ENCODE results near the gene CETP.
A peak's percentile ranks its signal among the peaks of the same experiment; 100 is the strongest.

Gene CETP, protein sequence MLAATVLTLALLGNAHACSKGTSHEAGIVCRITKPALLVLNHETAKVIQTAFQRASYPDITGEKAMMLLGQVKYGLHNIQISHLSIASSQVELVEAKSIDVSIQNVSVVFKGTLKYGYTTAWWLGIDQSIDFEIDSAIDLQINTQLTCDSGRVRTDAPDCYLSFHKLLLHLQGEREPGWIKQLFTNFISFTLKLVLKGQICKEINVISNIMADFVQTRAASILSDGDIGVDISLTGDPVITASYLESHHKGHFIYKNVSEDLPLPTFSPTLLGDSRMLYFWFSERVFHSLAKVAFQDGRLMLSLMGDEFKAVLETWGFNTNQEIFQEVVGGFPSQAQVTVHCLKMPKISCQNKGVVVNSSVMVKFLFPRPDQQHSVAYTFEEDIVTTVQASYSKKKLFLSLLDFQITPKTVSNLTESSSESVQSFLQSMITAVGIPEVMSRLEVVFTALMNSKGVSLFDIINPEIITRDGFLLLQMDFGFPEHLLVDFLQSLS

DNA sequence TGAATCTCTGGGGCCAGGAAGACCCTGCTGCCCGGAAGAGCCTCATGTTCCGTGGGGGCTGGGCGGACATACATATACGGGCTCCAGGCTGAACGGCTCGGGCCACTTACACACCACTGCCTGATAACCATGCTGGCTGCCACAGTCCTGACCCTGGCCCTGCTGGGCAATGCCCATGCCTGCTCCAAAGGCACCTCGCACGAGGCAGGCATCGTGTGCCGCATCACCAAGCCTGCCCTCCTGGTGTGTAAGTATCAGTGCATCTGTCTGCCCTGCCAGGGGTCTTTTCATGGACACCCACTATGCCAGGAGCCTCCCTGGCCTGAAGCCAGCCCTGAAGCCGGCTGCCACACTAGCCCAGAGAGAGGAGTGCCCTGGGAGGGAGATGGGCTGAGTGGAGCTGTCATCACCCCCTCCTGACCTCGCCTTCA, at the start of gene CETP:
Gene CETP (plus strand): TSS at position 100 of the 431 bp plus-strand sequence. CDS start 30 bp downstream, at position 130.
- DNase-seq (ENCODE audit: low read depth in 1 of 2, low spot score in 1 of 2) = no peak

DNA sequence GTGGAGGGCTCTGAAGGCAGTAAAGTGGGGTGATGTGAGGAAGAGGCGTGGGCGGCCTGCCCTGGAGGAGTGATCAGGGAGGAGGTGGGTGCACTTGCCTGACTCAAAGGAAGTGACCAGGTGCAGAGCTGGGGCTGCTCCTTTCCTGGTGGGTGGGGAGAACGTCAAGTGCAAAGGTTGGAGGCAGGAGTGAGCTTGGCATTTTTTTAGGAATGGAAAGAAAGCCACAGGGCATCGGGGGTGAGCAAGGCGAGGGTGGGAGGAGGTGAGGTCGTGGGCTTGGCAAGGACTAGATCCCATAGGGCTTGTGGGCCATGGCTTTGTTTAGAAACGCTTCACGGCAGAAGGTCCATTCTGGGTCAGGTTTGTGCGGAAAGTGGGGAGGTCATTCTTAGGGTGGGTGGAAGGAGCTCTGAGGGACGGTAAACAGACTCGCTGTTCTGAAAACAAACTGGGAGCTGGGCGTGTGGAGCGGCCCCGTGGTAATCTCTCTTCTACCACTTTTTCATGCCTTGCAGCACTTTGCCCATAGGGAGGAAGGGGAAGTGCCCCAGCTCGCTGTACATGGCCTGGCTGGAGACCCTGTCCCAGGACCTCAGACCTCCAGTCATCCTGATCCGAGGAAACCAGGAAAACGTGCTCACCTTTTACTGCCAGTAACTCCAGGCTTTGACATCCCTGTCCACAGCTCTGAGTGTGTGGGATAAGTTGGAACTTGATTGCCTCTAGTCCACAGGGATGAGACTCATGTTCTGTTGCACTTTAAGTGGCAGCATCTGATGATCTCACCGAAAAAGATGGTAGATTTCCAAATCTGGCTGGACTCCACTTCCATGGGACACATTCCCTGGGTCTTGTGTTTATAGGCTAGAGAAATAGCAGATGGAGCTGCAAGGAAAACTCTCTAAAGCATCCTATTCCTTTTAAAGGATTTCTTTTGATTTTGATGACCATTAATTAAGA, 48.7 kb upstream of the CETP start:
- no peak for DNase-seq (ENCODE audit: low read depth in 1 of 2, low spot score in 1 of 2)

DNA sequence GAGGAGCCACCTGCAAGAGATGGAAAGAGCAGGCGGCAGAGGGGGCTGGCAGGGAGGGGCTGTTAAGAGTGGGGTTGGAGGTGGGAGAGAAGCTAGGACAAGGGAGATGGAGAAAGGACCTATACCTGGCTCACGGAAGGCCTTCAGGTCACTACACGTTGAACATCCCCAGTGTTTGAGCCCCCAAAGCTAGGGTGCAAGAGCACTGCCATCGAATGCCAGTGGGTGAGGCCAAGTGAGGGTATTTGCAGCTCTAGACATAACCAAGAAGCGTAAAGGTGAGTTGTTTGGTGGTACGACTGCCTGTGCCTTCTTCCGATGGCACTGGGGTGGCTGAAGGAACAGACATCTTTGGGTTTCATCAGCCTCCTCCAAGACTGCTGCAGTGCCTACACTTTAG, 46.9 kb upstream of the CETP start:
- DNase-seq (ENCODE audit: low read depth in 1 of 2, low spot score in 1 of 2) = no peak

DNA sequence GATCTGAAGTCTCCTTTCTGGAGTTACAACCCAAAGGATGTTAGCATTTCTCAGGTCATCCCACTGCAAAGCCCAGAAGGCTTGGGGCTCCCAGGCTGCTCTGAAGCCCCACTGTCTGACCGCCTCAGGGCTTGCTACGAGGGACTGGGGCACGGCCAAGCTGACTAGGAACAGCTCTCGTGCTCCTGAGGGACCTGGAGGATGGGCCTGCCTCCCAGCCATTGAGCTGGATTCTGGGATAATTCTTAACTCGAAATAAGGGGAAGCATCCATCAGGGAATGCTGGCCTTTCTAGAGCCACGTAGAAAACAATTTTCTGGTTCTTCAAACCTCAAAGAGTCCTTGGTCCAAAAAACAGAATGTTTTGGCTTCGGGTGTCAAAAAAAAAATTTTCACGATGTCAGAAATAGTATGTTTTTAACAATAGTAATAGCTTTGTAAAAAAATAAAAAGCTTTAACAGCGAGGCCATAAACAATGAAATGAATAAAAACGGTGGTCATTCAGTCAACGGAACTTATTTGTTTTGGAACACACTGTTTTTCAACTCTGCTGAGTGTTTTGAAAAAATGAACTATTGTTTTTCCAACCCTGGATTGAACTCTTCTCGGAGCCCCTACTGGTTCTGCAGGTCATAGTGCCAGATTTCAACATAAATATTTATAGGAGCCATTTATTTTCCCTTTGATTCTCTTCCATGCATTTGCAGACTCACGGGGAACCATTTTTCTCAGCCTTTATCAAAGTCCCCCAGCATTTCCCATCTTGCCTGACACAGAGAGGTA, 46.2 kb upstream of the CETP start:
- DNase-seq (ENCODE audit: low read depth in 1 of 2, low spot score in 1 of 2) = no peak

DNA sequence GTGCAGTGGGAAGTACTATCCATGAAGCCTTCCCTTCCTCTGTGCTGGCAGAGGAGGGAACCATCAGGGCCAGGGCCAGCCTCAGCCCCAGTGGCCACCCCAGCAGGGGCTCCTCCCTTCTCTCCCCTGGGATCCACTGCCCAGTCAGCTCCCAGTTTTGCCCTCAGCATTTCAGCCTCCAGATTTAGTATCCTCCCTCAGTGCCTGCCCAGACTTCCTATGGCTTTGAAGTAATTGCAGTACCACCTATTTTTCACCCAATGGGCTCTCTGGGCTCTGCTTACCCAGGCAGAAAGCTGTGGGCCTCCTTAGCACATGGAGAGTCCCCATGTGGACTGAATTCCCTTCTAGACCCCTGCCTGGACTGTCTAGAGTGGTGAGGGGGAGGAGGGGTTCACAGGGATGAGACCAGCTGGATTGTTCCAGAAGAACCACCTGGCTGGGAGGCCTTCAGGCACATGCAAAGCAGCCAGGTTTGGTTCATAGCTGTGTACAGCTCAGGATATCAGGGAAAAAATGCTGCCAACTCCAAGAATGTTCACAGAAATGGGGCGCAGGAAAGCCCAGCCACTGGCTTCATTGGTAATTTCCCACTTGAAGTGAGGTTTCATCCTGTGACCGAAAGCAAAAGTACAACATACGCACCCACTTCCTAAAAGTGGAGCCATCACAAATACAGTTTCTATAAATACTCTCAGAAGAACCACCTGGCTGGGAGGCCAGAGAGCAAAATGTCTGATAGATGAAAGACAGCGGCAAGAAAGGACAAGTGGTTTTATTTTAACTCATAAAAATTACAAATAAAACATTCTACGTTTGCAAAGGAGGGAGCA, 45.0 kb upstream of the CETP start:
- DNase-seq (ENCODE audit: low read depth in 1 of 2, low spot score in 1 of 2) = no peak

DNA sequence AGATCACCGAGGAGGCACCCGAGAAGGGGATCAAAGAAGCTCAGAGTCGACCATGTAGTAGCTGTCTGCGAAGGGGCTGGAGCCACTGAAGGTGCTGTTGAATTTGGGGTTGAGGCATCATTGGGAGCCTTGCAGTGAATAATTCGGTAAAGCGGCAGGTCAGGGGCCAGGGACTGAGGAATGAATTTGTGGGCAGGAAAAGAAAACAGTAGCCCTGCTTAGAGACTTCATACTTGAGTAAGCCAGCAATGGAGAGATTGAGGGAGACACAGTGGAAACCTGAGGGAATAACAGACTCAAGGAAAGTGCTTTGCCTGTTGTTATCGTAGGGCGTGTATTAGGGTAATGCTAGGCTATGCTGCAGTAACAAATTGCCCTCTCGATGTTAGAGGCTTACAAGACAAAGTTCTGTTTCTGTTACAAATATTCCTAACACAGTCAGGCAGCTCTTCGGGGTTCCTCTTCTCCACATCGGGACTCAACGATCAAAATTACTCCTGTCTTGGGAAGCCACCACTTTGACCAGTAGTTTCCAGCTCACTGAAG, 43.2 kb upstream of the CETP start:
- DNase-seq (ENCODE audit: low read depth in 1 of 2, low spot score in 1 of 2) = no peak

DNA sequence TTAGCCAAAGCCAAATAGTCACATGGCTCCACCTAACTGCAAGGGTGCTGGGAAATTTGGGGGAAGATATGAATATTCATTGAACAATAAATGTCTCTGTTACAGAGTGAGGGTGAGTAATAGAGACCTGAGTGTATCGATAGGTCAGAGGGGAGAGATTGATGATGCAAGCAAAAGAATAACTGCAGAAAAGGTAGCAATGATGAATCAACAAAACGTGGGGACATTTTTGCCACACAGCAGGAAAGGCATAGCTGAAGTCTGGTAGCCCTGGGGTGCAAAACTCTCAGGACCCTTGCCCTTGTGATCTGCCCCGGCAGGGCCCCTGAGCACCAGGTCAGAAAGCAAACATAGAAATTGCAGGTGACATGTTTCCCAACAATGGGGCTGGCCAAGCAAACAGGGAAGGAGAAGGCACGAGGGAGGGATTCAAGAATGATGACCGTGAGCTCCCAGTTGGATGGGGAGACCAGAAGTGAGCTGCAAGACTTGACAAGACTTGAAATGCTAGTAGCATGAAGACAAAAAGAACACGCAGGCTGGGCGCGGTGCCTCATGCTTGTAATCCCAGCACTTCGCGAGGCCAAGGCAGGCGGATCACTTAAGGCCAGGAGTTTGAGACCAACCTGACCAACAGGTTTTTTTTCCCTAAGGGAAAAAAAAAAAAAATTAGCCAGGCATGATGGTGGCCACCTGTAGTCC, 42.5 kb upstream of the CETP start:
- DNase-seq (ENCODE audit: low read depth in 1 of 2, low spot score in 1 of 2) = no peak

DNA sequence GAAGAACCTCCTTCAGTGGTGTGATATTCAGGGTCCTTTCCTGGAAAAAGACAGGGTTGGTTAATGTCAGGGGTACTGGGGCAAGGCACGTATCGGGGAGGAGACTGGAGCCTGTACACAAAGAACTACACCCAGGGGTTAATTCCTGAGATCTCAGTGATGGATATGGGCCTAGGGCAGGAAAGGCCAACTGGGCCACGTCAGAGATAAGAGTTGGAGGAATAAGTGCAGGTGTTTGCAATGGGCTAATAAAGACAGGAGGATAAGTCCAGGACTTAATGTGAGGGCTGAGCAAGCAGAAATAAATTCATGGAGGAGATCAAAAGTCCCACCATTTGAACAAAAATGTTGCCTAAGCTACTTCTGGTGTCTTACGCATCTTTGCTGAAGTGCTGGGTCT, 40.2 kb upstream of the CETP start:
- no peak for DNase-seq (ENCODE audit: low read depth in 1 of 2, low spot score in 1 of 2)

DNA sequence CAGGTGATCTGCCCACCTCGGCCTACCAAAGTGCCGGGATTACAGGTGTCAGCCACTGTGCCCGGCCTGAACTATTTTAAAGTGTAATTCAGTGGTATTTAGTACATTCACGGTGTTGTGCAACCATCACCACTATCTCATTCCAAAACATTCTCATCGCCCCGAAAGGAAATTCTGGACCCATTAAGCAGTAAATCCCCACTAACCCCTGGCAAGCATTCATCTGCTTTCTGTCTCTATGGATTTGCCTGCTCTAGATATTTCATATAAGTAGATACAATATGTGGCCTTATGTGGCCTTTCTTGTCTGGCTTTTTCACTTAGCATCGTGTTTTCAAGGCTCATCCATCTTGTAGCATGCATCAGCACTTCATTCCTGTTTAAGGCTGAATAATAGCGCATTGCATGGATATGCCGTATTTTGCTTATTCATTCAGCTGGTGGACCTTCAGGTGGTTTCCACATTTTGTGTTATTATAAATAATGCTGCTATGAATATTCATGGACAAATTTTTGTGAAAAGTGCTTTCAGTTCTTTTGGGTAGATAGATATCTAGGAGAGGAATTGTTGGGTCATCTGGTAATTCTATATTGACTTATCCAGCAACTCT, 38.2 kb upstream of the CETP start:
- DNase-seq (ENCODE audit: low read depth in 1 of 2, low spot score in 1 of 2) = no peak

DNA sequence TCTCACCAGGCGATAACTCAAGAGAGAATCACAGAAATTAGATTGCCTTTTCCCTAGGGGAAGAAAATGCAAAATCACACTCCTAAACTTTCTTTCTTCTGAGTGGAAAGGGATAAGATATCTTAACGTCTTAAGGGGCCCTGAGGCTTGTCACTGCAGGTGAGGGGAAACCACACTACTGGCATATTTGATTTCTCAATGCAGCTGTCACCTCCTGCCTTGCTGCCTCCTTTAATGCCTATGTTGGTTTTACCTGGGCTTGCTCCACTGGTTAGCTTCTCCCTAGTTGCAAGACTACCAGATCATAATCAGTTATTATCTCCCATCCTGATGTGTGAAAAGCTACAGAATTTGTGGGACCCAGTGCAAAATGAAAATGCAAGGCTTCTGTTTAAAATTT, 34.3 kb upstream of the CETP start:
- DNase-seq (ENCODE audit: low read depth in 1 of 2, low spot score in 1 of 2) = no peak

DNA sequence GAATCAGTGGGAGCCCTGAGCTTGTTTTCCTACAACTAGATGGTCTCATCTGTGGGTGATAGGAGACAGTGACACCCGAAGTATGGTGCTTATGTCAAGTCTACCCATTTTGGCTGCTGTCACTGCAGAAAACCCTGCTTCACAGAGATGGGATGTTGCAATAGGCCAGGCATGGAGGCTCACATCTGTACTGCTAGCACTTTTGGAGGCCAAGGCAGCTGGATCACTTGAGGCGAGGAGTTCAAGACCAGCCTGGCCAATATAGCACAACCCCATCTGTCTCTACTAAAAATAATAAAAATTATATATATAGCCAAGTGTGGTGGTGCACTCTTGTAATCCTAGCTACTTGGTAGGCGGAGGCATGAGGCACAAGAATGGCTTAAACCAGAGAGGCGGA, 32.1 kb upstream of the CETP start:
- no peak for DNase-seq (ENCODE audit: low read depth in 1 of 2, low spot score in 1 of 2)

DNA sequence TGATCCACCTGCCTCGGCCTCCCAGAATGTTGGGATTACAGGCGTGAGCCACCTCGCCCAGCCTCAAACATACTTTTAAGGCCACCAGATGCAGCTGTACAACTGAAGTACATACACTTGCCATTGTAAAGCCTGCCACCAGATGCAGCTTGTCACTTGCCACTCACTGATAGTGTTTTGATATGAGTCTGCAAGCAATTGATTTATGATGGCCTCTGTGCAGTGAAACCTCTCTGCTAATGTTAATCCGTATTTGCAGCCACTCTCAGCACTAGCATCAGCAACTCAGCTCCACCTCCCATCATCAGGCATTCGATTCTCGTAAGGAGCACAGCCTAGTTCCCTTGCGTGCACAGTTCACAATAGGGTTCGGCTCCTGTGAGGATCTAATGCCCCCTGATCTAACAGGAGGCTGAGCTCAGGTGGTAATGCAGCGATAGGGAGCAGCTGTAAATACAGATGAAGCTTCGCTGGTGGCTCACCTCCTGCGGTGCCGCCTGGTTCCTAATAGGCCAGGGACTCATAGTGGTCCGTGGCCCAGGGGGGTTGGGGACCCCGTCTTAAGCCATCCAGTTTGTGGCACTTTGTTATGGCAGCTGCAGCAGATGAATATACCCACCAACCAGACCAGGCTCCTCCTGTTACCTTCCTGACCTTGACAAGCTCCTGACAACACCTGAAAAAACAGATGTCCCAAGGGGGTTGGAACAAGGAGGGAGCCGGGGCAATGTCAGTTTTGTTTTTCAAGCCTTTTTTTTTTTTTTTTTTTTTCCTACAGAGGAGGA, 31.1 kb upstream of the CETP start:
- DNase-seq (ENCODE audit: low read depth in 1 of 2, low spot score in 1 of 2) = no peak

DNA sequence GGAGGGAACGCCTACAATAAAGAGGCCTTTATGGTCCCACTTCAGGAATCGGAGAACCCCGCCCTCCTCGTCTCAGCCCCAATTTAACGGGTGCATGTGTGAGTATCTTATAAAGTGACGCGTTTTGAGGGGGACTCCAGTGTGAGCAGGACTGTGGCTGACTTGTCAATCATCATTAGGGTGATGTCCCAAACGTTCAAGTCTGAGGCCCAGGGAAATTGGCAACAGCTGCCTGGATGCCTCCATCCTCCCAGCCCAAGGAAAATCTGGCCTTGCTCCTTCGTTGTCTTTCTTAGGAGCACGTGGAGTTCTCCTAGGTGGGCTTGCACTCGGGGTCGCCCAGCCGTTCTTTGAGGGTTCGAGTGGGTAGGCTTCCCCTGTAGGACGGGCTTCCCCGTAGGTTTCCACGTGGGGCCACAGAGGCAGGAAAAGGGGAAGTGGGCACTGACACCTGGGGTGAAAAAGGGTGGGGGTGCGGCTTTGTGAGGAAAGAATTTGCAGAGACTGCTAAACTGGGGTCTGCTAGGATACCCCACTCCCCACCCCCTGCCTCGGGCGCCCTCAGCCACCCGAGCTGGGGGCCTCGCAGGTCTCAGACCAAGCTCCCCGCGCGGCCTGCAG, 30.4 kb upstream of the CETP start:
- DNase-seq (ENCODE audit: low read depth in 1 of 2, low spot score in 1 of 2) = no peak

DNA sequence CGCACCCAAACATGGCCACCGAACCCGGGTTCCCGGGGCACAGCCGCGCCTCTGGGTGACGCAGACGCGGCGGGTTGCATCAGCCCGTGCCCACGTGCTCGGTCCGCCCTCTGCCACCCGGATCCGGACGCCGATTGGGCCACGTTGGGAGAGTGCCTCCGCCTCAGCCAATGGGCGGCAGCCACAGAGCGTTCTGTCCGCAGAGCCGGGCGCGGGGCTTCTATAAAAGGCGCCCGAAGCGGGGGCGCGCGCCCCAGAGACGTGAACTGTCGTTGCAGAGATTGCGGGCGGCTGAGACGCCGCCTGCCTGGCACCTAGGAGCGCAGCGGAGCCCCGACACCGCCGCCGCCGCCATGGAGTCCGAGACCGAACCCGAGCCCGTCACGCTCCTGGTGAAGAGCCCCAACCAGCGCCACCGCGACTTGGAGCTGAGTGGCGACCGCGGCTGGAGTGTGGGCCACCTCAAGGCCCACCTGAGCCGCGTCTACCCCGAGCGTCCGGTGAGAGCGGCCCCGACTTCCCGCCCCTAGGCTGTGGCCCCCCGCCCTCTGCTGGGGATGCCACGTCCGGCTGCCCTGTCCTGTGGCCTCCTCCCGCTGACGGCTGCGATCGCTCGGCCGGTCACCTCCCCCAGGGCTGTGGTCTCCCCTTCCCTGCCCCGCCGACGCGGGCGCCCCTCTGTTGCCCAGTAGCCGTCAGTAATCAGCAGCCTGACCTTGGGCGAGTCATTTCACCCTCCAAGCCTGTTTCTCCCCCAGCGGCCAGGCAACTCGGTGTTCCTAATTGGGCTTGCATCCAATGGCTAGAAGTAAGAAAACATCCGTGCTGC, 29.6 kb upstream of the CETP start, which contains the start of gene HERPUD1:
Gene HERPUD1 (plus strand): TSS at position 251 of the 829 bp plus-strand sequence. CDS start 103 bp downstream, at position 354.
- peak; percentile 98 to 99 for DNase-seq (ENCODE audit: low read depth in 1 of 2, low spot score in 1 of 2)

DNA sequence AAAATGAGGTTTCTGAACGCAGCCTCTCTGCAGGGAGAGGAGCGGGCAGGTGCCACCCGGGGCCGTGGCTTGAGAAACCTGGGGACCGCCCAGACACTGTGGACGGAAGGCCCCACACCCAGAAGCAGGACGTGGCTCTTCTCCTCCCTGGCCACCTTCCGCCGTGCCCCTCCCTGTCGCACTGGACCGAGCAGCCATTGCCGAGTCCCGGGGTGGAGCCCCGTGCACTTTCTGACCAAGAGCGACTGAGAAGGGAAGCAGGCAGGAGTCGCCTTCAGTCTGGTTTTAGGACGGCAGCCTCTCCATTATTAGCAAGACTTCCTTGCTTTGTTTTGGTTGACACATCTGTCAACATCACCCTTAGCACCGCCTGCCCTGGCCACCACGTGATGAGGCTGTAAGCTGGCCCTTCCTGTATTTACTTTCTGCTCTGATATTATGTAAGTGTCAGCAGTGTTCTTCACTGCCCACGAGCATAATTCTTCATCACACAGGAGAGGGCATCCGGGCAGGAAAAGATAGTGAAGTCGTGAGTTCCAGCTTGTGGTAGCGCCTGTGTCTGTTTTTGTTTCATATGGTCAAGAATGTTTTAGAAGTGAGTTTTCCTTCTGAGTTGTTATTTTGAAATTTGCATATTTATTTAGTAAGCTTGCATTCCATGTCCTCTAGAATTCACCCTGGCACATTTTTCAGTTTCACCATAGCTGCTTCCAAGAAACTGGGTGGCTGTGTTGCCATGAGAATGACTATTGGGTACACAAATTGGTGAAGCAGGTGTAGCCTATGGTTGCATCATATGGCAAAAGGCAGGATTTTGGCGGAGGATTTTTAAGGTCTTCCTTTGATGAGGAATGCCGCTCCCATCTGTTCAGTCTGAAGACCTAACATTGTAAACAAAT, 28.8 kb upstream of the CETP start:
- DNase-seq (ENCODE audit: low read depth in 1 of 2, low spot score in 1 of 2) = no peak
